ENCODE measurements around the gene MMAB.
"Not testable (repeated sequence)": the region's sequence is repeated elsewhere in the genome, so short reads cannot be mapped to it uniquely, and the experiment has no call there.

Gene MMAB

GRCh38 chr12:109604132-109604585 is 30.9 kb upstream of the MMAB start:
- TF ChIP-seq, protein P1, sequence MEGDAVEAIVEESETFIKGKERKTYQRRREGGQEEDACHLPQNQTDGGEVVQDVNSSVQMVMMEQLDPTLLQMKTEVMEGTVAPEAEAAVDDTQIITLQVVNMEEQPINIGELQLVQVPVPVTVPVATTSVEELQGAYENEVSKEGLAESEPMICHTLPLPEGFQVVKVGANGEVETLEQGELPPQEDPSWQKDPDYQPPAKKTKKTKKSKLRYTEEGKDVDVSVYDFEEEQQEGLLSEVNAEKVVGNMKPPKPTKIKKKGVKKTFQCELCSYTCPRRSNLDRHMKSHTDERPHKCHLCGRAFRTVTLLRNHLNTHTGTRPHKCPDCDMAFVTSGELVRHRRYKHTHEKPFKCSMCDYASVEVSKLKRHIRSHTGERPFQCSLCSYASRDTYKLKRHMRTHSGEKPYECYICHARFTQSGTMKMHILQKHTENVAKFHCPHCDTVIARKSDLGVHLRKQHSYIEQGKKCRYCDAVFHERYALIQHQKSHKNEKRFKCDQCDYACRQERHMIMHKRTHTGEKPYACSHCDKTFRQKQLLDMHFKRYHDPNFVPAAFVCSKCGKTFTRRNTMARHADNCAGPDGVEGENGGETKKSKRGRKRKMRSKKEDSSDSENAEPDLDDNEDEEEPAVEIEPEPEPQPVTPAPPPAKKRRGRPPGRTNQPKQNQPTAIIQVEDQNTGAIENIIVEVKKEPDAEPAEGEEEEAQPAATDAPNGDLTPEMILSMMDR (IDR thresholded peaks at IDR 0.05; ENCODE audit: low read depth, low read length, missing control alignments): no peak
- no peak overlapping the region for H3K4me3 ChIP-seq (ENCODE audit: low read depth, low read length)
- DNase-seq (ENCODE audit: low read depth): no peak

DNA sequence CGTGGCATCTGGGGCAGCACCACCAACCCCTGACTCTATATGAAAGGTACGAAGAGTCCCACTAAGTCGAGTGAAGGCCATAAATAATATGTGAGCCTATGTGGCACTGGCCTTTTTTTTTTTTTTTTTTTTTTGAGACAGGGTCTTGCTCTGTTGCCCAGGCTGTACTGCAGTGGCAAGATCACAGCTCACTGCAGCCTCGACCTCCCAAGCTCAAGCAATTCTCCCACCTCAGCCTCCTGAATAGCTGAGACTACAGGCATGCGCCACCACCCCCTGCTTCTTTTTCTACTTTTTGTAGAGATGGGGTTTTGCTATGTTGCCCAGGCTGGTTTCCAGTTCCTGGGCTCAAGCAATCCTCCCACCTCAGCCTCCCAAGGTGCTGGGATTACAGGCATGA is 28.8 kb upstream of the MMAB start:
- DNase-seq (ENCODE audit: low read depth); H3K4me3 ChIP-seq (ENCODE audit: low read depth, low read length): not testable (repeated sequence)

GRCh38 chr12:109601557-109601956 is 28.3 kb upstream of the MMAB start:
- no peak for DNase-seq (ENCODE audit: low read depth)

DNA sequence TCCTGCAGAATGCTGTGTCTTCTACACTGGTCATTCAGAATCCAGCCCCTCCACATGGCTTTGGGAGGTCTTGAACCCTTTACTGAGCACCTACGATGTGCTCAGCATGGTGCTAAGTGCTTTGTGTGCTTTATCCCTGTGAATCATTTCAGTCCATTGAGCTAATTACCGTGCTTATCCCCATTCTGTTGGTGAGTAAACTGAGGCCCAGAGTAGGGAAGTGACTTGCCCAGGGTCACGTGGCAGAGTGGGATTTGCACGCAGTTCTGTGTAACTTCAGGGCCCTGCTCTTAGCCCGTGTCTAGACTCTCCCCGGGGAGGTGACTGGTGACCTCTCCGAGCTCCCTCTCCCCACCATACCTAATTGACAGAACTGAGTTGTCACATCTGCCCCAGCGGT is 27.7 kb upstream of the MMAB start:
- no peak for DNase-seq (ENCODE audit: low read depth)
- H3K4me3 ChIP-seq (ENCODE audit: low read depth, low read length): no peak overlapping the region
- TF ChIP-seq, protein P1 (IDR thresholded peaks at IDR 0.05; ENCODE audit: low read depth, low read length, missing control alignments): no peak

More at GRCh38 chr12:109601557-109601956, 28.3 kb upstream of the MMAB start:
- TF ChIP-seq, protein P1 (IDR thresholded peaks at IDR 0.05; ENCODE audit: low read depth, low read length, missing control alignments): no peak
- no peak overlapping the region for H3K4me3 ChIP-seq (ENCODE audit: low read depth, low read length)

GRCh38 chr12:109600481-109600880 is 27.2 kb upstream of the MMAB start:
- TF ChIP-seq, protein P1 (IDR thresholded peaks at IDR 0.05; ENCODE audit: low read depth, low read length, missing control alignments): no peak
- DNase-seq (ENCODE audit: low read depth): no peak
- H3K4me3 ChIP-seq (ENCODE audit: low read depth, low read length): no peak overlapping the region

DNA sequence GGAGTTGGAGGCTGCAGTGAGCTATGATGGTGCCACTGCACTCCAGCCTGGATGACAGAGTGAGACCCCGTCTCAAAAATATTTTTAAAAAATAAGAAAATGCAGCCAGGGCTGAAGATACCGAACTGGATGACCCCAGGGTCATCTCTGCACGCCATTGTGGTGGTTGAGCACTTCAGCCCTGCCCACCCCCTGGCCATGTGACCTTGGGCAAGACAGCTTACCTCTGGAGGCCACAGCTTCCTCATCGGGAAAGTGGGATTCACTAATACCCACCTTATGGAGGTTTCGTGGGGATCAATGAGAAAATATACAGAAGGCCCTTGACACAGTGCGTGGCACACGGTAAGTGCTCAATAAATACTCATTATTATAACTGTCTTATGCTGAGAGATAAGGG is 25.8 kb upstream of the MMAB start:
- no peak for DNase-seq (ENCODE audit: low read depth)
- no peak overlapping the region for H3K4me3 ChIP-seq (ENCODE audit: low read depth, low read length)
- TF ChIP-seq, protein P1 (IDR thresholded peaks at IDR 0.05; ENCODE audit: low read depth, low read length, missing control alignments): no peak

DNA sequence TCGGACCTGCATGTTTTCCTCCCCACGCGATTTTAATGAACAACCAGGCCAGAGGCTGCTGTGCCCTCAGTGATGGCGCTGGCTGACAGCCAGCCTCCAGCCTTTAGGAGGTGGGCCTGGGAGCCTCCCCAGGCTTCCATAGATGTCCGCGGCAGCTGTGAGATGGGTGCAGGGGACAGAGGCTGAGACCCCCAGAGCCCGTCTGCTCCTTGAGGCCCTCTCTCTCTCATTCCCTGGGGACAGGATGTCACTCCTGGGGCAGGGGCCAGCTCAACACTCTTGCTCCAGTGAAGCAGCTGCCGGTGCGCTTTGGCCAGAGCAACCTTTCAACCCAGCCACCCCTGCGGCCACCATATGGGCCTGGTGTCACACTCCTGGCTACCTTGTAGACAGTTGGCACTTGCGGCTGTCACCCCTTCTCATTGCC is 25.1 kb upstream of the MMAB start:
- no peak overlapping the region for H3K4me3 ChIP-seq (ENCODE audit: low read depth, low read length)
- TF ChIP-seq, protein P1 (IDR thresholded peaks at IDR 0.05; ENCODE audit: low read depth, low read length, missing control alignments): no peak
- no peak for DNase-seq (ENCODE audit: low read depth)
